Calu3 (cell line): Measurements from ENCODE around the gene SHKBP1. TPM values are rescaled to one million over a fixed set of nuclear protein-coding genes. Genes with fewer than 3 reads are reported as not detected.

ENCODE experiments used
- BruUV-seq: library from RNA; stranded (reverse); fragments of 400-500 nt; replicated peaks from 2 replicates; lab custom pipeline; 2021; lab: Mats Ljungman, UMichigan
- CTCF ChIA-PET: fragments of 300-600 bp; sonication (Branson Sonifier 250); formaldehyde crosslinking; loops from one replicate; lab custom pipeline; 2022; ENCODE audit warnings: antibody characterized with exemption; lab: Charles Lee
- DNase-seq: peaks from one replicate; pipeline ENCODE4 v3.0.0; 2022
- H3K27ac Mint-ChIP-seq: one replicate; pipeline ENCODE4 v1.8.0; 2022; ENCODE audit warnings: mixed read lengths; ENCODE audit not compliant: unreplicated experiment
- H3K27me3 Mint-ChIP-seq: one replicate; pipeline ENCODE4 v1.8.0; 2022; ENCODE audit warnings: mixed read lengths; ENCODE audit not compliant: unreplicated experiment
- H3K36me3 Mint-ChIP-seq: one replicate; pipeline ENCODE4 v1.8.0; 2022; ENCODE audit warnings: mild to moderate bottlenecking, moderate library complexity, mixed read lengths; ENCODE audit not compliant: insufficient read depth, unreplicated experiment
- H3K4me1 Mint-ChIP-seq: one replicate; pipeline ENCODE4 v1.8.0; 2022; ENCODE audit warnings: mild to moderate bottlenecking, low read depth, mixed read lengths; ENCODE audit not compliant: unreplicated experiment
- H3K4me3 Mint-ChIP-seq: one replicate; pipeline ENCODE4 v1.8.0; 2022; ENCODE audit warnings: mild to moderate bottlenecking, low read depth, moderate library complexity, mixed read lengths; ENCODE audit not compliant: unreplicated experiment
- H3K9me3 Mint-ChIP-seq: one replicate; pipeline ENCODE4 v1.8.0; 2022; ENCODE audit warnings: low read depth, mixed read lengths; ENCODE audit not compliant: unreplicated experiment
- CTCF ChIP-seq: fragments of 200-600 bp; IDR thresholded peaks from one replicate; pipeline ENCODE4 v1.8.0; 2022; ENCODE audit warnings: antibody characterized with exemption; ENCODE audit not compliant: unreplicated experiment
- intact Hi-C: fragments of 100-400 bp; cut with micrococcal nuclease; formaldehyde crosslinking; loops from one replicate; pipeline ENCODE4 v1.10.0; 2022; ENCODE audit not compliant: unreplicated experiment
- total RNA-seq: library from RNA; stranded (reverse); gene quantifications from 2 replicates; pipeline ENCODE4 v1.2.3, GENCODE V29; 2022

The SHKBP1 gene
- total RNA-seq, 1 experiment from 2014 or later = 117 TPM

- TF ChIP-seq CTCF = no peak
- CTCF ChIA-PET = interaction anchor here (0.9 to 1.6 kb wide), 2 partner anchors 23 to 81 kb away, joined by 3 read pairs; no protein-coding TSS in a partner anchor
- intact Hi-C loops = no loop called here
- Mint-ChIP-seq H3K4me3 (no peak overlapping the region), H3K27ac (no peak overlapping the region), H3K36me3 (no peaks in the 10 kb centered on the region), H3K9me3 (no peaks in the 10 kb centered on the region), H3K27me3 (peaks cover 92% of the 10 kb centered on the region), H3K4me1 (no peaks in the 10 kb centered on the region)
- peak; percentile 11 for DNase-seq
- BruUV-seq = no TSS peak
Measured at GRCh38 chr19:40553885-40554857, 22.5 kb upstream of the SHKBP1 start.

GRCh38 chr19:40555978-40556689 lies 20.5 kb upstream of the SHKBP1 start:
- CTCF ChIA-PET = interaction anchor here (0.6 to 1.2 kb wide), 4 partner anchors 14 to 47 kb away, joined by 3 to 6 read pairs (median 4); no protein-coding TSS in a partner anchor
- no peak overlapping the region for H3K4me3 Mint-ChIP-seq
- no peaks in the 10 kb centered on the region for H3K9me3 Mint-ChIP-seq
- H3K27ac Mint-ChIP-seq = no peak overlapping the region
- no peaks in the 10 kb centered on the region for H3K4me1 Mint-ChIP-seq
- no peaks in the 10 kb centered on the region for H3K36me3 Mint-ChIP-seq
- H3K27me3 Mint-ChIP-seq = peaks cover 91% of the 10 kb centered on the region
- no TSS peak for BruUV-seq
- TF ChIP-seq CTCF = no peak
- intact Hi-C loops = no loop called here
- no peak for DNase-seq

GRCh38 chr19:40556953-40557530 lies 19.6 kb upstream of the SHKBP1 start:
- TF ChIP-seq CTCF = no peak
- BruUV-seq = no TSS peak
- CTCF ChIA-PET = interaction anchor here (0.6 to 1.0 kb wide), 3 partner anchors 13 to 16 kb away, joined by 3 to 4 read pairs (median 3); no protein-coding TSS in a partner anchor
- H3K4me3 Mint-ChIP-seq = no peak overlapping the region
- H3K9me3 Mint-ChIP-seq = no peaks in the 10 kb centered on the region
- no peak overlapping the region for H3K27ac Mint-ChIP-seq
- H3K27me3 Mint-ChIP-seq = peaks cover 93% of the 10 kb centered on the region
- intact Hi-C loops = no loop called here
- DNase-seq = no peak
- no peaks in the 10 kb centered on the region for H3K4me1 Mint-ChIP-seq
- H3K36me3 Mint-ChIP-seq = no peaks in the 10 kb centered on the region

- BruUV-seq = no TSS peak
Measured at GRCh38 chr19:40559394-40559793, 17.3 kb upstream of the SHKBP1 start.

More at GRCh38 chr19:40559394-40559793, 17.3 kb upstream of the SHKBP1 start:
- no peaks in the 10 kb centered on the region for H3K9me3 Mint-ChIP-seq
- intact Hi-C loops = no loop called here
- no peak overlapping the region for H3K27ac Mint-ChIP-seq
- CTCF ChIA-PET = no interaction called here
- no peak overlapping the region for H3K4me3 Mint-ChIP-seq
- no peaks in the 10 kb centered on the region for H3K4me1 Mint-ChIP-seq
- no peak for DNase-seq
- peaks cover 88% of the 10 kb centered on the region for H3K27me3 Mint-ChIP-seq
- TF ChIP-seq CTCF = no peak
- H3K36me3 Mint-ChIP-seq = no peaks in the 10 kb centered on the region
